ENCODE data around the gene THSD4. TPM values are rescaled to one million over a fixed set of nuclear protein-coding genes. Genes with fewer than 3 reads are reported as not detected.
A peak's percentile ranks its signal among the peaks of the same experiment; 100 is the strongest.

THSD4 gene
- total RNA-seq, 1 experiment from 2014 or later: 36.3 TPM

GRCh38 chr15:71096676-71097075 lies 18.6 kb upstream of the THSD4 start:
- no peak overlapping the region for H3K4me3 Mint-ChIP-seq (ENCODE audit: unreplicated experiment)
- ChIA-PET CTCF (interaction anchor here (0.8 to 1.8 kb wide), 3 partner anchors 17 to 347 kb away, joined by 4 read pairs; no protein-coding TSS in a partner anchor), POLR2A (interaction anchor here (0.6 to 1.4 kb wide), 5 partner anchors 12 to 53 kb away, joined by 3 to 4 read pairs (median 3); no protein-coding TSS in a partner anchor)
- no peaks in the 10 kb centered on the region for H3K27me3 Mint-ChIP-seq (ENCODE audit: insufficient read depth, unreplicated experiment)
- no TSS peak for BruUV-seq (replicated peaks)
- intact Hi-C loops (cut with micrococcal nuclease): no loop called here
- H3K27ac Mint-ChIP-seq (ENCODE audit: low read depth, unreplicated experiment): peak overlapping the region; percentile 66
- DNase-seq (ENCODE audit: unreplicated experiment): no peak
- H3K4me1 Mint-ChIP-seq (ENCODE audit: insufficient read depth, unreplicated experiment): peaks cover 22% of the 10 kb centered on the region
- no peak for TF ChIP-seq CTCF (IDR thresholded peaks at IDR 0.05; ENCODE audit: unreplicated experiment)
- H3K9me3 Mint-ChIP-seq (ENCODE audit: unreplicated experiment): no peaks in the 10 kb centered on the region
- H3K36me3 Mint-ChIP-seq (ENCODE audit: insufficient read depth, unreplicated experiment): no peaks in the 10 kb centered on the region

- POLR2A ChIA-PET: interaction anchor here (1.2 kb wide), 1 partner anchor 54 kb away, joined by 3 read pairs; no protein-coding TSS in a partner anchor
- H3K36me3 Mint-ChIP-seq (ENCODE audit: insufficient read depth, unreplicated experiment): no peaks in the 10 kb centered on the region
- intact Hi-C loops (cut with micrococcal nuclease): no loop called here
These were observed 17.4 kb upstream of the THSD4 start for GRCh38 chr15:71097890-71098289.

GRCh38 chr15:71098920-71099319 lies 16.4 kb upstream of the THSD4 start:
- no peaks in the 10 kb centered on the region for H3K36me3 Mint-ChIP-seq (ENCODE audit: insufficient read depth, unreplicated experiment)
- ChIA-PET CTCF (interaction anchor here (0.8 kb wide), 1 partner anchor 343 kb away, joined by 3 read pairs; no protein-coding TSS in a partner anchor), POLR2A (interaction anchor here (1.0 kb wide), 1 partner anchor 18 kb away, joined by 4 read pairs; no protein-coding TSS in a partner anchor)
- no peaks in the 10 kb centered on the region for H3K27me3 Mint-ChIP-seq (ENCODE audit: insufficient read depth, unreplicated experiment)
- peaks cover 10% of the 10 kb centered on the region for H3K4me1 Mint-ChIP-seq (ENCODE audit: insufficient read depth, unreplicated experiment)
- no peak for TF ChIP-seq CTCF (IDR thresholded peaks at IDR 0.05; ENCODE audit: unreplicated experiment)
- no peaks in the 10 kb centered on the region for H3K9me3 Mint-ChIP-seq (ENCODE audit: unreplicated experiment)
- BruUV-seq (replicated peaks): no TSS peak
- intact Hi-C loops (cut with micrococcal nuclease): no loop called here
- no peak for DNase-seq (ENCODE audit: unreplicated experiment)
- H3K4me3 Mint-ChIP-seq (ENCODE audit: unreplicated experiment): no peak overlapping the region
- no peak overlapping the region for H3K27ac Mint-ChIP-seq (ENCODE audit: low read depth, unreplicated experiment)

More at GRCh38 chr15:71097890-71098289, 17.4 kb upstream of the THSD4 start:
- Mint-ChIP-seq H3K4me3 (ENCODE audit: unreplicated experiment) (no peak overlapping the region), H3K27ac (ENCODE audit: low read depth, unreplicated experiment) (no peak overlapping the region), H3K4me1 (ENCODE audit: insufficient read depth, unreplicated experiment) (peaks cover 20% of the 10 kb centered on the region), H3K27me3 (ENCODE audit: insufficient read depth, unreplicated experiment) (no peaks in the 10 kb centered on the region), H3K9me3 (ENCODE audit: unreplicated experiment) (no peaks in the 10 kb centered on the region)
- no peak for DNase-seq (ENCODE audit: unreplicated experiment)
- no TSS peak for BruUV-seq (replicated peaks)
- TF ChIP-seq CTCF (IDR thresholded peaks at IDR 0.05; ENCODE audit: unreplicated experiment): no peak
- CTCF ChIA-PET: interaction anchor here (1.8 kb wide), 1 partner anchor 346 kb away, joined by 4 read pairs; no protein-coding TSS in a partner anchor

- DNase-seq (ENCODE audit: unreplicated experiment): peak; percentile 64
- peak overlapping the region; percentile 9 for H3K27ac Mint-ChIP-seq (ENCODE audit: low read depth, unreplicated experiment)
- no TSS peak for BruUV-seq (replicated peaks)
- intact Hi-C loops (cut with micrococcal nuclease): loop anchor here (1.0 to 10.0 kb wide), 3 partner anchors 92 to 208 kb away; partner anchors contain the start of genes LRRC49 and THAP10
- CTCF ChIA-PET: interaction anchor here (0.6 to 1.3 kb wide), 9 partner anchors 11 to 473 kb away, joined by 3 to 5 read pairs (median 3); no protein-coding TSS in a partner anchor
- peaks cover 6% of the 10 kb centered on the region for H3K4me1 Mint-ChIP-seq (ENCODE audit: insufficient read depth, unreplicated experiment)
- no peaks in the 10 kb centered on the region for H3K9me3 Mint-ChIP-seq (ENCODE audit: unreplicated experiment)
- H3K27me3 Mint-ChIP-seq (ENCODE audit: insufficient read depth, unreplicated experiment): no peaks in the 10 kb centered on the region
- POLR2A ChIA-PET: interaction anchor here (0.6 to 2.1 kb wide), 4 partner anchors 12 to 341 kb away, joined by 3 to 6 read pairs (median 3); partner anchors contain the start of gene THSD4
- TF ChIP-seq CTCF (IDR thresholded peaks at IDR 0.05; ENCODE audit: unreplicated experiment): peak; percentile 37
- no peak overlapping the region for H3K4me3 Mint-ChIP-seq (ENCODE audit: unreplicated experiment)
- H3K36me3 Mint-ChIP-seq (ENCODE audit: insufficient read depth, unreplicated experiment): no peaks in the 10 kb centered on the region
These were observed 12.1 kb upstream of the THSD4 start for GRCh38 chr15:71103102-71103676.

Measured in MCF 10A (cell line).